Esophagus muscularis mucosa (tissue), 4 donors: ENCODE measurements around the gene SLC29A2. TPM values are rescaled to one million over a fixed set of nuclear protein-coding genes. Genes with fewer than 3 reads are reported as not detected.
"Not testable (repeated sequence)": the region's sequence is repeated elsewhere in the genome, so short reads cannot be mapped to it uniquely, and the experiment has no call there.

Experiments used
- DNase-seq: peaks from one replicate; pipeline ENCODE4 v3.0.0-alpha.2; 2017; ENCODE audit errors: extremely low spot score
- H3K27ac ChIP-seq, 4 donors: fragments of 200-600 bp; sonication (generic); replicated peaks in 1 of 4; 1 replicate in 3 of 4; 2 replicates in 1 of 4; pipeline ENCODE4 v1.5.1; 2016 to 2019; ENCODE audit warnings: mild to moderate bottlenecking in 1 of 4
- H3K27me3 ChIP-seq, 4 donors: fragments of 200-600 bp; sonication (generic); one replicate each; pipeline versions ENCODE4 v1.5.1 to v1.6.0; 2016 to 2019
- H3K36me3 ChIP-seq, 4 donors: fragments of 200-600 bp; sonication (generic); one replicate each; pipeline ENCODE4 v1.5.1; 2016 to 2019
- H3K4me1 ChIP-seq, 4 donors: fragments of 200-600 bp; sonication (generic); one replicate each; pipeline ENCODE4 v1.5.1; 2016 to 2019
- H3K4me3 ChIP-seq, 4 donors: fragments of 200-600 bp; sonication (generic); 1 replicate in 2 of 4; 2 replicates in 2 of 4; pipeline ENCODE4 v1.5.1; 2016 to 2019; ENCODE audit warnings: mild to moderate bottlenecking in 4 of 4, moderate library complexity in 1 of 4
- H3K9me3 ChIP-seq, 4 donors: fragments of 200-600 bp; sonication (generic); 1 replicate in 3 of 4; 2 replicates in 1 of 4; pipeline ENCODE4 v1.5.1; 2016 to 2019
- CTCF ChIP-seq, 3 experiments: fragments of 200-600 bp in 2 of 3; fragments of 450-650 bp in 1 of 3; sonication (generic) in 2 of 3; IDR thresholded peaks; one replicate each; pipeline ENCODE4 v1.5.1; 2017 to 2019; ENCODE audit warnings: antibody characterized with exemption in 3 of 3, mild to moderate bottlenecking in 2 of 3, moderate library complexity in 1 of 3
- EP300 ChIP-seq: sonication (generic); formaldehyde crosslinking; IDR thresholded peaks from one replicate; pipeline ENCODE4 v1.6.1; 2017; ENCODE audit warnings: antibody characterized with exemption
- POLR2A ChIP-seq: fragments of 450-650 bp; IDR thresholded peaks from one replicate; pipeline ENCODE4 v1.6.1; 2017; ENCODE audit warnings: antibody characterized with exemption, moderate library complexity, mild to moderate bottlenecking, low read depth
- POLR2AphosphoS5 ChIP-seq, 2 donors: sonication (generic); formaldehyde crosslinking; IDR thresholded peaks; one replicate each; pipeline ENCODE4 v1.6.1; 2017; ENCODE audit warnings: antibody characterized with exemption in 2 of 2
- WGBS: methylation state at CpG from one replicate; pipeline ENCODE4 v1.1.5; 2018; 5-methylcytosine and 5-hydroxymethylcytosine counted together
- intact Hi-C: fragments of 100-400 bp; cut with DNase I; formaldehyde crosslinking; loops from one replicate; pipeline ENCODE4 v1.15.1; 2023
- total RNA-seq, 4 donors: library from RNA; depleted of rRNA; stranded (reverse); fragments of >200 nt; gene quantifications; one replicate each; pipeline versions ENCODE4 v1.1.0 to v1.2.1, GENCODE V29; 2016

SLC29A2 gene
- total RNA-seq, 4 donors from 2014 or later: 0.50 to 3.6 (median 1.7) TPM

- DNase-seq: no peak
- WGBS: 48% methylated on average over 4 of the region's 8 CpGs
- Histone ChIP-seq H3K9me3 (no peaks in the 10 kb centered on the region), H3K27me3 (peaks cover 0 to 23% (median 0%) of the 10 kb centered on the region in 4 donors), H3K36me3 (no peaks in the 10 kb centered on the region), H3K4me1 (peaks cover 7 to 10% (median 8%) of the 10 kb centered on the region in 4 donors), H3K27ac (no peak overlapping the region), H3K4me3 (no peak overlapping the region)
- intact Hi-C loops: loop anchor here (5.0 kb wide), 1 partner anchor 77 kb away; no protein-coding TSS in a partner anchor
- TF ChIP-seq CTCF (IDR thresholded peaks at IDR 0.05): peak; percentile 59 to 78 (median 60)
- no peak for TF ChIP-seq POLR2AphosphoS5 (IDR thresholded peaks at IDR 0.05)
- no peak for TF ChIP-seq POLR2A
Measured at GRCh38 chr11:66388780-66389386, 17.3 kb upstream of the SLC29A2 start.

GRCh38 chr11:66386171-66387069, 14.9 kb upstream of the SLC29A2 start:
- intact Hi-C loops: loop anchor here (5.0 kb wide), 1 partner anchor 74 kb away; no protein-coding TSS in a partner anchor
- H3K4me3 ChIP-seq: peak overlapping the region; percentile 24 to 51 (median 34)
- no peak overlapping the region for H3K27ac ChIP-seq

DNA sequence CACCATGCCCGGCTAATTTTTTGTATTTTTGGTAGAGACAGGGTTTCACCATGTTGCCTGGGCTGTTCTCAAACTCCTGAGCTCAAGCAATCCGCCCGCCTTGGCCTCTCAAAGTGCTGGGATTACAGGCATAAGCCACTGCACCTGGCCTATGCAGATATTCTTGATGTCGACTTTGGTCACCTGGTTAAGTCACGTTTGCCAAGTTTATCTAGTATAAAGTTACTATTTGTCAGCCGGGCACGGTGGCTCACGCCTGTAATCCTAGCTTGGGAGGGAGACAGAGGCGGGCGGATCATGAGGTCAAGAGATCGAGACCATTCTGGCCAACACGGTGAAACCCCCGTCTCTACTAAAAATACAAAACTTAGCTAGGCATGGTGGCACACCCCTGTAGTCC, 12.8 kb upstream of the SLC29A2 start:
- peaks cover 0 to 44% (median 0%) of the 10 kb centered on the region in 4 donors for H3K27me3 ChIP-seq
- WGBS: 77% methylated on average over 13 of the region's 13 CpGs
- H3K4me1 ChIP-seq, H3K36me3 ChIP-seq, intact Hi-C loops, H3K9me3 ChIP-seq, H3K4me3 ChIP-seq, DNase-seq, H3K27ac ChIP-seq: not testable (repeated sequence)

More at GRCh38 chr11:66386171-66387069, 14.9 kb upstream of the SLC29A2 start:
- Histone ChIP-seq H3K36me3 (no peaks in the 10 kb centered on the region), H3K9me3 (no peaks in the 10 kb centered on the region), H3K27me3 (peaks cover 0 to 36% (median 0%) of the 10 kb centered on the region in 4 donors), H3K4me1 (peaks cover 7 to 10% (median 8%) of the 10 kb centered on the region in 4 donors)
- TF ChIP-seq POLR2AphosphoS5 (IDR thresholded peaks at IDR 0.05) (peak in 1 of 2 donors; percentile 45), CTCF (IDR thresholded peaks at IDR 0.05) (peak; percentile 90 to 97 (median 92)), POLR2A (no peak)
- DNase-seq: peak; percentile 97
- WGBS: 7% methylated on average over 20 of the region's 20 CpGs

GRCh38 chr11:66380264-66380663, 8.7 kb upstream of the SLC29A2 start:
- H3K4me3 ChIP-seq, H3K36me3 ChIP-seq, DNase-seq, intact Hi-C loops, H3K4me1 ChIP-seq, H3K27ac ChIP-seq, H3K9me3 ChIP-seq: not testable (repeated sequence)
- WGBS: 28% methylated on average over 7 of the region's 7 CpGs
- peaks cover 0 to 71% (median 0%) of the 10 kb centered on the region in 4 donors for H3K27me3 ChIP-seq

- H3K4me3 ChIP-seq, DNase-seq, H3K9me3 ChIP-seq, intact Hi-C loops, H3K27ac ChIP-seq, H3K36me3 ChIP-seq: not testable (repeated sequence)
- WGBS: 75% methylated on average over 9 of the region's 9 CpGs
- Histone ChIP-seq H3K27me3 (peaks cover 0 to 42% (median 0%) of the 10 kb centered on the region in 4 donors), H3K4me1 (peaks cover 21 to 30% (median 26%) of the 10 kb centered on the region in 4 donors)
Measured at GRCh38 chr11:66373690-66374287, 2.2 kb upstream of the SLC29A2 start.

GRCh38 chr11:66373265-66373664, 1.7 kb upstream of the SLC29A2 start:
- H3K36me3 ChIP-seq: peaks cover 0 to 9% (median 0%) of the 10 kb centered on the region in 4 donors
- no peak for TF ChIP-seq POLR2A
- no peak for TF ChIP-seq POLR2AphosphoS5 (IDR thresholded peaks at IDR 0.05)
- TF ChIP-seq EP300: no peak
- TF ChIP-seq CTCF (IDR thresholded peaks at IDR 0.05): no peak
- no peak for DNase-seq
- WGBS: 65% methylated on average over 5 of the region's 5 CpGs
- peaks cover 21 to 30% (median 26%) of the 10 kb centered on the region in 4 donors for H3K4me1 ChIP-seq
- intact Hi-C loops: no loop called here
- no peaks in the 10 kb centered on the region for H3K9me3 ChIP-seq
- no peak overlapping the region for H3K4me3 ChIP-seq
- peaks cover 0 to 37% (median 0%) of the 10 kb centered on the region in 4 donors for H3K27me3 ChIP-seq
- H3K27ac ChIP-seq: no peak overlapping the region
